IMR-90 (cell line): ENCODE measurements around the gene FAM193A. TPM values are rescaled to one million over a fixed set of nuclear protein-coding genes. Genes with fewer than 3 reads are reported as not detected.

Experiments
- ATAC-seq: fragments of 200-7000 bp; cut with Tn5 transposase; 2 replicates; pipeline ENCODE4 v1.9.1; 2020; ENCODE audit warnings: low read depth, mild to moderate bottlenecking, moderate library complexity
- BruUV-seq: library from RNA; stranded (reverse); fragments of 400-500 nt; replicated peaks from 2 replicates; lab custom pipeline; 2021; lab: Mats Ljungman, UMichigan
- CTCF ChIA-PET: fragments of 300-600 bp; formaldehyde crosslinking; extraction: SDS; loops from one replicate; lab custom pipeline; 2021; ENCODE audit warnings: antibody characterized with exemption; lab: Yijun Ruan, JAX
- POLR2A ChIA-PET: fragments of 300-600 bp; sonication (Branson Sonifier 250); formaldehyde crosslinking; loops from one replicate; lab custom pipeline; 2022; ENCODE audit warnings: antibody characterized with exemption; ENCODE audit not compliant: unreplicated experiment; lab: Charles Lee
- DNase-seq: peaks from one replicate; pipeline ENCODE4 v3.0.0; 2013
- H2AFZ ChIP-seq: replicated peaks from 2 replicates; pipeline ENCODE3; 2013; ENCODE audit warnings: low read length, mild to moderate bottlenecking; ENCODE audit not compliant: poor library complexity
- H2AK5ac ChIP-seq: 2 replicates; pipeline ENCODE4 v1.6.1; 2013; ENCODE audit warnings: low read depth, low read length, inconsistent platforms
- H2AK9ac ChIP-seq: replicated peaks from 2 replicates; pipeline ENCODE3; 2013; ENCODE audit warnings: mild to moderate bottlenecking, low read depth, low read length, moderate library complexity; ENCODE audit not compliant: poor library complexity
- H2BK120ac ChIP-seq: 2 replicates; pipeline ENCODE4 v1.6.1; 2013; ENCODE audit warnings: low read depth, low read length, inconsistent platforms
- H2BK15ac ChIP-seq: 3 replicates; pipeline ENCODE4 v1.6.1; 2013; ENCODE audit warnings: low read depth, low read length, inconsistent platforms
- H2BK20ac ChIP-seq: 2 replicates; pipeline ENCODE4 v1.6.1; 2013; ENCODE audit warnings: low read depth, mild to moderate bottlenecking, inconsistent platforms, low read length, moderate library complexity
- H2BK5ac ChIP-seq: 2 replicates; pipeline ENCODE4 v1.6.1; 2013; ENCODE audit warnings: mild to moderate bottlenecking, low read depth, low read length, inconsistent platforms; ENCODE audit not compliant: poor library complexity, severe bottlenecking
- H3K14ac ChIP-seq: replicated peaks from 2 replicates; pipeline ENCODE4 v1.6.1; 2013; ENCODE audit warnings: low read depth, low read length, inconsistent platforms
- H3K18ac ChIP-seq: 2 replicates; pipeline ENCODE4 v1.6.1; 2013; ENCODE audit warnings: low read depth, low read length, control low read depth
- H3K23ac ChIP-seq: 2 replicates; pipeline ENCODE4 v1.6.1; 2013; ENCODE audit warnings: low read depth, low read length, inconsistent platforms
- H3K27ac ChIP-seq: 2 replicates; pipeline ENCODE4 v1.5.1; 2013; ENCODE audit warnings: mild to moderate bottlenecking, control low read depth, low read length; ENCODE audit not compliant: insufficient read depth
- H3K27me3 ChIP-seq: 2 replicates; pipeline ENCODE4 v1.6.1; 2013; ENCODE audit warnings: low read length; ENCODE audit not compliant: control insufficient read depth, insufficient read depth
- H3K36me3 ChIP-seq: 2 replicates; pipeline ENCODE4 v1.6.1; 2013; ENCODE audit warnings: low read length, mixed read lengths; ENCODE audit not compliant: control insufficient read depth, insufficient read depth
- H3K4ac ChIP-seq: 2 replicates; pipeline ENCODE4 v1.6.1; 2013; ENCODE audit warnings: low read depth, low read length, inconsistent platforms
- H3K4me1 ChIP-seq: 2 replicates; pipeline ENCODE4 v1.6.1; 2013; ENCODE audit warnings: low read length, mixed read lengths; ENCODE audit not compliant: control insufficient read depth, insufficient read depth
- H3K4me2 ChIP-seq: 2 replicates; pipeline ENCODE4 v1.6.1; 2013; ENCODE audit warnings: low read depth, mild to moderate bottlenecking, control low read depth, low read length, moderate library complexity
- H3K4me3 ChIP-seq: 2 replicates; pipeline ENCODE4 v1.5.1; 2013; ENCODE audit warnings: low read depth, mild to moderate bottlenecking, control low read depth, low read length, moderate library complexity; ENCODE audit not compliant: insufficient read depth
- H3K56ac ChIP-seq: 2 replicates; pipeline ENCODE4 v1.6.1; 2013; ENCODE audit warnings: low read length, inconsistent platforms; ENCODE audit not compliant: insufficient read depth; ENCODE audit errors: extremely low read depth
- H3K79me1 ChIP-seq, 2 experiments: 2 replicates each; pipeline ENCODE4 v1.6.1; 2013; ENCODE audit warnings: low read length in 2 of 2, inconsistent platforms in 1 of 2, low read depth in 1 of 2
- H3K9ac ChIP-seq: 2 replicates; pipeline ENCODE4 v1.6.1; 2013; ENCODE audit warnings: low read depth, low read length, control low read depth
- H3K9me1 ChIP-seq: 2 replicates; pipeline ENCODE4 v1.6.1; 2013; ENCODE audit warnings: low read length, inconsistent platforms; ENCODE audit not compliant: insufficient read depth
- H3K9me3 ChIP-seq: 2 replicates; pipeline ENCODE4 v1.6.1; 2013; ENCODE audit warnings: low read length; ENCODE audit not compliant: control insufficient read depth, insufficient read depth
- H4K20me1 ChIP-seq: 2 replicates; pipeline ENCODE4 v1.6.1; 2013; ENCODE audit warnings: low read length, inconsistent platforms; ENCODE audit not compliant: insufficient read depth
- H4K5ac ChIP-seq: 2 replicates; pipeline ENCODE4 v1.6.1; 2013; ENCODE audit warnings: mild to moderate bottlenecking, low read depth, low read length, control low read depth
- H4K8ac ChIP-seq, 2 experiments: 2 replicates each; pipeline ENCODE4 v1.6.1; 2013; ENCODE audit warnings: low read depth in 2 of 2, low read length in 2 of 2, control low read depth in 1 of 2, inconsistent platforms in 1 of 2
- H4K91ac ChIP-seq: 2 replicates; pipeline ENCODE4 v1.6.1; 2013; ENCODE audit warnings: low read depth, low read length, inconsistent platforms; ENCODE audit not compliant: insufficient read depth
- CHD1 ChIP-seq: IDR thresholded peaks from 2 replicates; pipeline ENCODE4 v1.6.1; 2012; ENCODE audit warnings: low read depth, low read length, improper control_type of control experiment
- FOS ChIP-seq: fragments of 150-350 bp; IDR thresholded peaks from 2 replicates; pipeline ENCODE4 v1.6.1; 2016; ENCODE audit warnings: low read depth, low read length
- MAFK ChIP-seq: IDR thresholded peaks from 2 replicates; pipeline ENCODE4 v1.6.1; 2012; ENCODE audit warnings: low read depth, low read length, improper control_type of control experiment
- MXI1 ChIP-seq: IDR thresholded peaks from 2 replicates; pipeline ENCODE4 v1.6.1; 2012; ENCODE audit warnings: low read depth, mild to moderate bottlenecking, low read length, moderate library complexity, borderline replicate concordance
- NFE2L2 ChIP-seq: fragments of 150-350 bp; IDR thresholded peaks from 2 replicates; pipeline ENCODE4 v1.6.1; 2016; ENCODE audit warnings: low read depth, mild to moderate bottlenecking, low read length
- POLR2A ChIP-seq: IDR thresholded peaks from 2 replicates; pipeline ENCODE4 v1.6.1; 2012; ENCODE audit warnings: mild to moderate bottlenecking, low read depth, low read length
- RAD21 ChIP-seq: IDR thresholded peaks from 2 replicates; pipeline ENCODE4 v1.6.1; 2012; ENCODE audit warnings: low read length, improper control_type of control experiment
- RCOR1 ChIP-seq: IDR thresholded peaks from 2 replicates; pipeline ENCODE4 v1.6.1; 2012; ENCODE audit warnings: mild to moderate bottlenecking, low read length, improper control_type of control experiment; ENCODE audit not compliant: insufficient replicate concordance
- RFX5 ChIP-seq: IDR thresholded peaks from 2 replicates; pipeline ENCODE4 v1.8.0; 2012; ENCODE audit warnings: low read depth, mild to moderate bottlenecking, low read length, moderate library complexity
- SMC3 ChIP-seq: fragments of 150-350 bp; IDR thresholded peaks from 2 replicates; pipeline ENCODE4 v1.6.1; 2016; ENCODE audit warnings: low read depth, mild to moderate bottlenecking, antibody characterized with exemption, low read length, moderate library complexity
- USF2 ChIP-seq: fragments of 150-350 bp; IDR thresholded peaks from 2 replicates; pipeline ENCODE4 v1.6.1; 2017; ENCODE audit warnings: mild to moderate bottlenecking, antibody characterized with exemption, low read length, low read depth
- WGBS, 2 experiments: methylation state at CpG; one replicate each; pipeline versions ENCODE4 v1.1.5 to v1.1.7; 2013; ENCODE audit warnings: missing lambda C conversion rate in 2 of 2; ENCODE audit not compliant: insufficient read length in 1 of 2; ENCODE audit errors: extremely low coverage in 2 of 2; 5-methylcytosine and 5-hydroxymethylcytosine counted together
- dilution Hi-C: fragments of 300-500 bp; cut with HindIII; formaldehyde crosslinking; loops from one replicate; pipeline ENCODE4 v1.14.3; 2018; ENCODE audit warnings: low sequenced_read_pairs; ENCODE audit not compliant: unreplicated experiment
- in situ Hi-C: fragments of 300-500 bp; cut with MboI; formaldehyde crosslinking; loops from 3 replicates; pipeline ENCODE4 v1.14.3; 2019; ENCODE audit warnings: low sequenced_read_pairs, inconsistent platforms, mixed read lengths
- intact Hi-C: fragments of 100-400 bp; cut with micrococcal nuclease; formaldehyde crosslinking; loops from 2 replicates; pipeline ENCODE4 v1.10.0; 2022
- polyA plus RNA-seq, 3 experiments: library from polyadenylated mRNA; depleted of rRNA; stranded (reverse); fragments of >200 nt; gene quantifications; 2 replicates each; pipeline ENCODE4 v1.2.3, GENCODE V29; 2012; ENCODE audit warnings: low replicate concordance in 1 of 3
- total RNA-seq: library from RNA; depleted of rRNA; stranded (reverse); fragments of >200 nt; gene quantifications from 2 replicates; pipeline ENCODE4 v1.2.3, GENCODE V29; 2012
- TF ChIP-seq, protein P1 (sequence below): conservative IDR thresholded peaks from 2 replicates; pipeline ENCODE4 v1.5.1; 2012; ENCODE audit warnings: mild to moderate bottlenecking, low read depth, low read length, improper control_type of control experiment

The FAM193A gene
- total and polyA plus RNA-seq, 2 of the 4 experiments (the other 2 are of a cell fraction), result 6.8 to 11.0 TPM

DNA sequence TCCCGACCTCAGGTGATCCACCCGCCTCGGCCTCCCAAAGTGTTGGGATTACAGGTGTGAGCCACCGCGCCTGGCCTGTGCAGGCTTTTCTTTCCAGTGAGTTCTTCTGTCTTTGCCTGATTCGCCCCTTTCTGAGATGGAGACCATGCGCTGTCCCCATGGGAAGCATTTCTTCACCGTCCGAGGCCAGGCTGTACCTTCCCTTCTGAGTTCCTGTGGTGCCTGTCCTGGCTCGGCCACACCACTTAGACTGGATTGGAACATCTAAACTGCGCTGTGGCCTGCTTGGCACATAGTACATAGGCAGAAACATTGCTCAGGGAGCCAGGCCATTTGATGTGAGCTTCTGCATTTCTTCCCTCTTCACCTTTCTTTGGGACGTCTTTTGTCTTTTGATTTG lies 23.7 kb downstream of the FAM193A start:
- no peak for ATAC-seq
- Histone ChIP-seq H3K4ac (no peak overlapping the region), H2AK5ac (no peak overlapping the region), H4K20me1 (peaks cover 89% of the 10 kb centered on the region), H4K91ac (no peak overlapping the region), H3K18ac (no peak overlapping the region), H3K14ac (no peak overlapping the region), H3K9me1 (peaks cover 22% of the 10 kb centered on the region), H3K4me1 (no peaks in the 10 kb centered on the region), H3K27me3 (no peaks in the 10 kb centered on the region), H4K8ac (no peak overlapping the region), H4K5ac (no peak overlapping the region), H3K27ac (no peak overlapping the region), H3K36me3 (peaks cover 3% of the 10 kb centered on the region), H3K79me1 (peaks cover 4 to 74% of the 10 kb centered on the region in 2 experiments; a peak in 3 of 4 replicates), H2AFZ (no peak overlapping the region), H2AK9ac (no peak overlapping the region), H3K4me2 (no peak overlapping the region), H3K56ac (no peak overlapping the region), H3K4me3 (no peak overlapping the region), H3K23ac (no peak overlapping the region), H2BK5ac (no peak overlapping the region), H3K9ac (no peak overlapping the region), H3K9me3 (no peaks in the 10 kb centered on the region), H2BK15ac (no peak overlapping the region), H2BK20ac (no peak overlapping the region), H2BK120ac (no peak overlapping the region)
- ChIA-PET CTCF (no interaction called here), POLR2A (no interaction called here)
- intact Hi-C loops (no loop called here), dilution Hi-C loops (no loop called here), in situ Hi-C loops (no loop called here)
- no TSS peak for BruUV-seq
- 97% methylated on average over 6 of the region's 12 CpGs; no CpG with 5 or more reads in 1 of the 2 experiments for WGBS, 2 experiments
- DNase-seq, result no peak
- TF ChIP-seq SMC3 (no peak), CHD1 (no peak), MXI1 (no peak), FOS (no peak), USF2 (no peak), NFE2L2 (no peak), MAFK (no peak), POLR2A (no peak), RAD21 (no peak), RCOR1 (no peak), RFX5 (no peak)
- TF ChIP-seq, protein P1, sequence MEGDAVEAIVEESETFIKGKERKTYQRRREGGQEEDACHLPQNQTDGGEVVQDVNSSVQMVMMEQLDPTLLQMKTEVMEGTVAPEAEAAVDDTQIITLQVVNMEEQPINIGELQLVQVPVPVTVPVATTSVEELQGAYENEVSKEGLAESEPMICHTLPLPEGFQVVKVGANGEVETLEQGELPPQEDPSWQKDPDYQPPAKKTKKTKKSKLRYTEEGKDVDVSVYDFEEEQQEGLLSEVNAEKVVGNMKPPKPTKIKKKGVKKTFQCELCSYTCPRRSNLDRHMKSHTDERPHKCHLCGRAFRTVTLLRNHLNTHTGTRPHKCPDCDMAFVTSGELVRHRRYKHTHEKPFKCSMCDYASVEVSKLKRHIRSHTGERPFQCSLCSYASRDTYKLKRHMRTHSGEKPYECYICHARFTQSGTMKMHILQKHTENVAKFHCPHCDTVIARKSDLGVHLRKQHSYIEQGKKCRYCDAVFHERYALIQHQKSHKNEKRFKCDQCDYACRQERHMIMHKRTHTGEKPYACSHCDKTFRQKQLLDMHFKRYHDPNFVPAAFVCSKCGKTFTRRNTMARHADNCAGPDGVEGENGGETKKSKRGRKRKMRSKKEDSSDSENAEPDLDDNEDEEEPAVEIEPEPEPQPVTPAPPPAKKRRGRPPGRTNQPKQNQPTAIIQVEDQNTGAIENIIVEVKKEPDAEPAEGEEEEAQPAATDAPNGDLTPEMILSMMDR, result no peak
